Eye (tissue), 1 donor: ENCODE results near the gene OSBPL6.
"Not testable (repeated sequence)": the region's sequence is repeated elsewhere in the genome, so short reads cannot be mapped to it uniquely, and the experiment has no call there.

ENCODE experiments used
- DNase-seq: peaks from one replicate; pipeline ENCODE4 v3.0.0-alpha.2; 2015

OSBPL6 gene

DNA sequence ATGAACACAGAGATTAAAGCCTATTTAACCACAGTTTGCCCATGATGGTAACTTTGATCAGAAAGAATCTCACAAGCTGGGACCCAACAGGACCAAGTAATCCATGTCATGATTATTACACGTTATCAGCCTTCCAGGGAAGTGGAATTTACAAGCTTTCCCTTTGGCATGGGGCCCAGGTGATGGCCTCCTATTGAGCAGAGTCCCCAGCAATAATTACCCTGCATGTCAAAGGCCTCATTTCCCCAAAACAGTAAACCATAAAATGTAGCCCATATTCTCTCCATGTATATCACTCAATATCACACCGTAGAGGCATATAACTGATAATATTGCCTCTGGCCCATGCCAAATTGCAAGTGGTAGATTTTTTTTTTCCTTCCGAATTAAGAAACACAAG is 217.7 kb downstream of the OSBPL6 start:
- DNase-seq: no peak

DNA sequence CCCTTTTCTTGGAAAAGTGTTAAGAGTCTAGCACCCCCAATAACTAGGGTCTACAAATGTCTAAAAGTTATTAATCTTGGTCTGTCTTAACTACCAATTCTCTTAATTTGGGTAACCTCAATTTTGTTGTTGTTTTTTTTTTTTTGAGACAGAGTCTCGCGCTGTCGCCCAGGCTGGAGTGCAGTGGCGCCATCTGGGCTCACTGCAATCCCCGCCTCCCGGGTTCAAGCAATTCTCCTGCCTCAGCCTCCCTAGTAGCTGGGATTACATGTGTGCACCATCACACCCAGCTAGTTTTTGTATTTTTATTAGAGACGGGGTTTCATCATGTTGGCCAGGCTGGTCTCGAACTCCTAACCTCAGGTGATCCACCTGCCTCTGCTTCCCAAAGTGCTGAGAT is 218.1 kb downstream of the OSBPL6 start:
- not testable (repeated sequence) for DNase-seq

GRCh38 chr2:178413472-178414265 is 219.4 kb downstream of the OSBPL6 start:
- DNase-seq: peak; percentile 93

DNA sequence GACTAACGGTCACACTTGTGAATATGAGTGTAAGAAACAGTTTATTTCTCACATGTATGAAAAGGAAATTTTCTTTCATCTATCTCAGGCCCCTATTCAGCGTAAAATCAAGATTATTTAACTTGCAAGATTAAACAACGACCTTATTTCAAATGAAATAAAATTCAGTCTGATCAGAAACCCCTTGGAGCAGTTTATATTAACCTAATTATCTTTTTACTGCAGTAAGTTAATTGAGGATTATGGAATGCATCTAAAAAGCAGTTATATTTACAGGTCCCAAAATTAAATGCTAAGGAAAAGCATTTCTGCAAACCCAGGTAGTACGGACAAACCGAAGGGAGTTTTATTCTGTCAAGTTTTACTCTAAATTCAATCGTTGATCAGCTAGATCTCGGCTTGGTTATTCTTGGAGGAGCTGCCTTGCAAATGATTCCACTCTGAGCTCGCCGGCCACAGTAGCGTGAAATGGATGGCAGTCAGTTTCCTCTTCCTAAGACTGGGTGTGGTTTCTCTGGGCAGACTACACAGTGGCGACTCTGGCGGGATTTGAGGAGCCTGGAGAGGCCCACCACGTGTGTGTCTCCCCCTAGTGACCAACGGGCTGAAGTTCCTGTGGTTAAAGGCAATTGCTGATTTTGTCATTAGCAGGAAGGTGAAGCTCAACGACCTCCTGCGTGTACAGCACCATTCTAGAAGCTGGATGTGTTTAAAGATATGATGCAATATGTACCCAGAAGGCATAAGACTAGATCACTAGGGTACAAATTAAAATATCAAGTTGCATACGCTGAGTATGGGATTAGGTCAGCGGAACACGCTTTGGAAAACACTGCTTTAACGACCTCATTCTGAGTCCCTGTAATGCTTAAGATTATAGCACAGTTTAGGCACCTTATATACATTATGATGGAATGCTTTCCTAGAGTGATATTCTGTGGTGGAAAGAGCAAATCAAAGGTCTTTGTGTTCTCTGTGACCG is 220.2 kb downstream of the OSBPL6 start:
- DNase-seq: peak; percentile 97

DNA sequence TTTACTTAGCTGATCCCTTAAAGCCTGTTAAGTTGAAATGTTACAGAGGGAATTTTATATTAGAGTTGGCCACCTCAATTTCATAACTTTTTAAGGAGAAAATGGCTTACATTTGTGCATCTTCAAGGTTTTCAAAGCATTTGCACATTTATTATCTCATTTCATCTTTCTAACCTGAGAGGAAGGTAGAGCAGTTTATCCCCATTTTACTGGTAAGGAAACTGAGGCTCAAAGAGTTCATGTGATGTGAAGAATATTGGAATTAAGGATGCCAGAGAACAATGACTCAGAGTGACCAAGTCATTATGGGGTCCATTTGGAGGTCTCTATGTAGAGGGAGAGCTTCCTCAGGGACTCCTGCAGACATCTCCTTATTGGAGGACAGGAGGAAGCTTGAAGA is 221.7 kb downstream of the OSBPL6 start:
- DNase-seq: no peak

DNA sequence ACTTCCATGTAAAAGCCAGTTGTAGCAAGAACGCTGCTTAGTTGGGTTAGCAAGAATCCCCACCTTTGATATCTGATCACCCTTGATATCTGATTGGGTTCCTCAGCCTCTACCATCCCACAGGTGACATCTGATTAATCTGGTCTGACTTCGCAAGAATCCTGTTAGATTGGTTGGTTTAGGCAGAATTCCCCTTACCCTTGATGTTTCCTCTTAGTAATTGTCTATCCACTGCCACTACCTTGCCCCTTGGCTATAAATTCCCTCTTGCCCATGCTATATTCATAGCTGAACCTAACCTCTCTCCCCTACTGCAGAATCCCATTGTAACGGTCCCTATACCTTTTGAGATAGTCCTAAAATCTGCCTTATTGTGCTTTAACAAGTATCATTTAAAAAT is 223.6 kb downstream of the OSBPL6 start:
- DNase-seq: no peak

GRCh38 chr2:178418426-178418825 is 224.1 kb downstream of the OSBPL6 start:
- no peak for DNase-seq

GRCh38 chr2:178419123-178419522 is 224.8 kb downstream of the OSBPL6 start:
- DNase-seq: no peak

DNA sequence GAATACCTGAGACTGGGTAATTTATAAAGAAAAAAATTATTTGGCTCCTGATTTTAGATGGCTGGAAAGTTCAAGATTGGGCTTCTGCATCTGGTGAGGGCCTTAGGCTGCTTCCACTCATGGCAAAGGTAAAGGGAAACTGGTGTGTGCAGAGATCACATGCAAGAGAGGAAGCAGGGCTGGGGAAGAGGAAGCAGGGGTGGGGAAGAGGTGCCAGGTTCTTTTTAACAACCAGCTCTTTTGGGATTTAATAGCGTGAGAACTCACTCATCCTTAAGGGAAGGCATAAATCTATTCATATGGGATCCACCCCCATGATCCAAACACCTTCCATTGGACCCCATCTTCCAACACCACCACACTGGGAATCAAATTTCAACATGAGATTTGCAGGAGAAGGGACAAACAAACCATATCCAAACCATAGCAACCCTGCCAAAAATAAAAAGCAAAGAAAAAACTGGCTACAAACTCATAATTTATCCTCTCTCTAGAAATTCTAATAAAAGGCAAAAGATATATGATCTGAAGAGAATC is 226.2 kb downstream of the OSBPL6 start:
- DNase-seq: no peak

- no peak for DNase-seq
Observed at GRCh38 chr2:178422097-178422496, 227.8 kb downstream of the OSBPL6 start.

- not testable (repeated sequence) for DNase-seq
Observed at GRCh38 chr2:178423746-178424145, 229.4 kb downstream of the OSBPL6 start.

- DNase-seq: no peak
Observed at GRCh38 chr2:178425255-178425827, 231.0 kb downstream of the OSBPL6 start.

DNA sequence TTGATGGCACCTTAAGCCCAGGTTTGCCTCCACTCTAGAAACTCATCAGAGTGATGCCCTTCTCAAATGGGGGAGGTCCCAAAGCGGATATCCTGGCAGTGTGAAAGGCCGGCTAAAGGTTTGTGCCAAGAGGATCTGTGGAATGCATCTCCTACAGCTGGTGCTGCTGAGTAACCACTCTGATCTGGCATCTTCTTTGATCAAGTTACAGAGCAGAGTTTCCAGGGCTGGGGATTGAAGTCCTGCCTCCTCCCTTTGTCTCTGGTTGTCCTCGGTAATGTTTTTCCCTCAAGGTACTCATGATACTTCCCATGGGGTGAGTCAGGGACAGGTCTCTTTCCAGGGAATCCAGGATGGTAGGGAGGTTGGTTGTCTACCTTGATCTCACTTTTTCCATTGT is 232.1 kb downstream of the OSBPL6 start:
- DNase-seq: no peak

- no peak for DNase-seq
Observed at GRCh38 chr2:178427458-178427857, 233.1 kb downstream of the OSBPL6 start.

DNA sequence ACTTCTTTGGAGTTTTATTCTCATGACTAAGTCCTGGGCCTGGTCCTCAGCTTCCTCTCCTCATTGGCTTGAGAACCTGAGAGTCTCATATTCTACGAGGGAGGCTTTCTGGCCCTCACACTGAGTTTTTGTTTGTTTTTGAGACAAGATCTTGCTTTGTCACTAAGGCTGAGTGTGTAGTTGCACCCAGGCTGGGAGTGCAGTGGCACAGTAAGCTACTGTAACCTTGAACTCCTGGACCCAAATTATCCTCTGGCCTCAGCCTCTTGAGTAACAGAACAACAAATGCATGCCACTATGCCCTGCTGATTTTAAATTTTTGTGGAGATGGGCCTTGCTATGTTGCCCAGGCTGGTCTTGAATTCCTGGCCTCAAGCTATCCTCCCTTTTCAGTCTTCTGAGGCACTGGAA is 234.1 kb downstream of the OSBPL6 start:
- no peak for DNase-seq

DNA sequence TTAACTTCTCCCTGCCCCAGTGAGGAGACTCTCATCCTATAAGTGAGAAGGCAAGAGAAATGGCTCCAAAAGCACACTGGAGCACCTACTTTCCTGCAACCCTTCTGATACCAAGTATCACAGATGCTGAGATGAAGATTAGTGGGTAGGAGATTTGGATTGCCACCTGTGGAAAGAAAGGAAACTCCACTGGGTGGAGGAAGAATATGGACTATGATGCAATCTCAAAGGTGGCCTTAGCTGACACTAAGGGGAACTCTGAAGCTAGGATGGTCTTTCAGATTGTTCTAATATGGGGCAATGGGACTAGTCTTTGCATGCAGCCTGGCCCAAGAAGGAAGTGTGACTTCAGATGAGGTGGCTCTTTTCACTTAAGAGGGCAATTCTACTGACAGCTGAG is 235.0 kb downstream of the OSBPL6 start:
- no peak for DNase-seq

DNA sequence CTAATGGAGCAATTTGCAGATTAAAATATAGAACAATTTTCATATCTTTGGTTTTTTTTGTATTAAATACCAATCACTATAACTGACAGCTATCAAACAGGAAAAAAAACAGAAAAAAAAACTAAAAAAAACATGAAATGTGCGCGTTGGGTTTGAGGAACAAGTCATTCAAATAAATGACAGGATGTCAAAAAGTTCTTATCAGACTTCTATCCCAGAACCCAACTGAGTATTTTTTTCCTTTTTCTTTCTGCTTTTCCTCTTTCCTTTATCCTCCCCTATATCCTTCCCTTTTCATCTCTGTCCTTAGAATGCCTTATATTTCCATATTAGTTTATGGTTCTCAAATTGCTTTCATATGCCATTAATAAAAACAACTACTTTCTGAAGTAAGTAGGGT is 242.3 kb downstream of the OSBPL6 start:
- DNase-seq: no peak

- DNase-seq: no peak
Observed at GRCh38 chr2:178441426-178441825, 247.1 kb downstream of the OSBPL6 start.

- DNase-seq: peak; percentile 14
Observed at GRCh38 chr2:178448968-178449661, 254.8 kb downstream of the OSBPL6 start.

GRCh38 chr2:178449700-178450523 is 255.6 kb downstream of the OSBPL6 start:
- no peak for DNase-seq

GRCh38 chr2:178450524-178450773 is 256.1 kb downstream of the OSBPL6 start:
- DNase-seq: no peak
